ENCODE results near the gene GRK3.
"Not testable (repeated sequence)": the region's sequence is repeated elsewhere in the genome, so short reads cannot be mapped to it uniquely, and the experiment has no call there.

GRK3 gene

GRCh38 chr22:25564320-25564978 is at the start of gene GRK3:
GRK3 (plus strand) TSS chr22:25564675; CDS start chr22:25565041, 366 bp downstream.
- no peaks in the 10 kb centered on the region for H3K36me3 ChIP-seq (ENCODE audit: control insufficient read depth in 2 of 2, insufficient read depth in 2 of 2, low read length in 2 of 2)
- peak within 1 kb of the TSS; percentile 37 to 63 for H3K27ac ChIP-seq (ENCODE audit: low read depth in 2 of 2, low read length in 2 of 2)
- H3K9me3 ChIP-seq (ENCODE audit: control insufficient read depth in 2 of 2, low read length in 2 of 2), result no peaks in the 10 kb centered on the region
- peaks cover 3% of the 10 kb centered on the region in 2 donors for H3K4me1 ChIP-seq (ENCODE audit: control insufficient read depth in 2 of 2, insufficient read depth in 2 of 2, low read length in 2 of 2)
- no peaks in the 10 kb centered on the region for H3K27me3 ChIP-seq (ENCODE audit: control insufficient read depth in 2 of 2, insufficient read depth in 2 of 2, low read length in 2 of 2)
- peak within 1 kb of the TSS; percentile 54 to 56 for H3K9ac ChIP-seq (ENCODE audit: low read depth in 1 of 2, low read length in 2 of 2)
- H3K4me3 ChIP-seq (ENCODE audit: low read length in 2 of 2), result peak within 1 kb of the TSS; percentile 66 to 72

GRCh38 chr22:25518000-25518663 is 46.3 kb upstream of the GRK3 start:
- Histone ChIP-seq H3K27ac (ENCODE audit: low read depth in 2 of 2, low read length in 2 of 2) (no peak overlapping the region), H3K9ac (ENCODE audit: low read depth in 1 of 2, low read length in 2 of 2) (no peak overlapping the region), H3K4me3 (ENCODE audit: low read length in 2 of 2) (no peak overlapping the region), H3K4me1 (ENCODE audit: control insufficient read depth in 2 of 2, insufficient read depth in 2 of 2, low read length in 2 of 2) (no peaks in the 10 kb centered on the region), H3K27me3 (ENCODE audit: control insufficient read depth in 2 of 2, insufficient read depth in 2 of 2, low read length in 2 of 2) (no peaks in the 10 kb centered on the region), H3K9me3 (ENCODE audit: control insufficient read depth in 2 of 2, low read length in 2 of 2) (no peaks in the 10 kb centered on the region), H3K36me3 (ENCODE audit: control insufficient read depth in 2 of 2, insufficient read depth in 2 of 2, low read length in 2 of 2) (no peaks in the 10 kb centered on the region)

- Histone ChIP-seq H3K36me3 (ENCODE audit: control insufficient read depth in 2 of 2, insufficient read depth in 2 of 2, low read length in 2 of 2) (no peaks in the 10 kb centered on the region), H3K9ac (ENCODE audit: low read depth in 1 of 2, low read length in 2 of 2) (no peak overlapping the region), H3K4me1 (ENCODE audit: control insufficient read depth in 2 of 2, insufficient read depth in 2 of 2, low read length in 2 of 2) (no peaks in the 10 kb centered on the region), H3K9me3 (ENCODE audit: control insufficient read depth in 2 of 2, low read length in 2 of 2) (peaks cover 0 to 6% of the 10 kb centered on the region in 2 donors), H3K27me3 (ENCODE audit: control insufficient read depth in 2 of 2, insufficient read depth in 2 of 2, low read length in 2 of 2) (no peaks in the 10 kb centered on the region), H3K27ac (ENCODE audit: low read depth in 2 of 2, low read length in 2 of 2) (no peak overlapping the region), H3K4me3 (ENCODE audit: low read length in 2 of 2) (no peak overlapping the region)
Observed at GRCh38 chr22:25525376-25525775, 39.1 kb upstream of the GRK3 start.

- not testable (repeated sequence) for H3K36me3 ChIP-seq (ENCODE audit: control insufficient read depth in 2 of 2, insufficient read depth in 2 of 2, low read length in 2 of 2); H3K27ac ChIP-seq (ENCODE audit: low read depth in 2 of 2, low read length in 2 of 2); H3K4me3 ChIP-seq (ENCODE audit: low read length in 2 of 2); H3K4me1 ChIP-seq (ENCODE audit: control insufficient read depth in 2 of 2, insufficient read depth in 2 of 2, low read length in 2 of 2); H3K9ac ChIP-seq (ENCODE audit: low read depth in 1 of 2, low read length in 2 of 2); H3K27me3 ChIP-seq (ENCODE audit: control insufficient read depth in 2 of 2, insufficient read depth in 2 of 2, low read length in 2 of 2); H3K9me3 ChIP-seq (ENCODE audit: control insufficient read depth in 2 of 2, low read length in 2 of 2)
Observed at GRCh38 chr22:25525804-25526584, 38.5 kb upstream of the GRK3 start.

GRCh38 chr22:25527016-25527415 is 37.5 kb upstream of the GRK3 start:
- not testable (repeated sequence) for H3K4me1 ChIP-seq (ENCODE audit: control insufficient read depth in 2 of 2, insufficient read depth in 2 of 2, low read length in 2 of 2); H3K27me3 ChIP-seq (ENCODE audit: control insufficient read depth in 2 of 2, insufficient read depth in 2 of 2, low read length in 2 of 2); H3K4me3 ChIP-seq (ENCODE audit: low read length in 2 of 2); H3K27ac ChIP-seq (ENCODE audit: low read depth in 2 of 2, low read length in 2 of 2); H3K9ac ChIP-seq (ENCODE audit: low read depth in 1 of 2, low read length in 2 of 2); H3K36me3 ChIP-seq (ENCODE audit: control insufficient read depth in 2 of 2, insufficient read depth in 2 of 2, low read length in 2 of 2); H3K9me3 ChIP-seq (ENCODE audit: control insufficient read depth in 2 of 2, low read length in 2 of 2)

- not testable (repeated sequence) for H3K4me3 ChIP-seq (ENCODE audit: low read length in 2 of 2); H3K27me3 ChIP-seq (ENCODE audit: control insufficient read depth in 2 of 2, insufficient read depth in 2 of 2, low read length in 2 of 2); H3K4me1 ChIP-seq (ENCODE audit: control insufficient read depth in 2 of 2, insufficient read depth in 2 of 2, low read length in 2 of 2); H3K9ac ChIP-seq (ENCODE audit: low read depth in 1 of 2, low read length in 2 of 2); H3K36me3 ChIP-seq (ENCODE audit: control insufficient read depth in 2 of 2, insufficient read depth in 2 of 2, low read length in 2 of 2); H3K27ac ChIP-seq (ENCODE audit: low read depth in 2 of 2, low read length in 2 of 2); H3K9me3 ChIP-seq (ENCODE audit: control insufficient read depth in 2 of 2, low read length in 2 of 2)
Observed at GRCh38 chr22:25528068-25528467, 36.4 kb upstream of the GRK3 start.

GRCh38 chr22:25529059-25529458 is 35.4 kb upstream of the GRK3 start:
- not testable (repeated sequence) for H3K27me3 ChIP-seq (ENCODE audit: control insufficient read depth in 2 of 2, insufficient read depth in 2 of 2, low read length in 2 of 2); H3K9me3 ChIP-seq (ENCODE audit: control insufficient read depth in 2 of 2, low read length in 2 of 2); H3K4me3 ChIP-seq (ENCODE audit: low read length in 2 of 2); H3K9ac ChIP-seq (ENCODE audit: low read depth in 1 of 2, low read length in 2 of 2); H3K4me1 ChIP-seq (ENCODE audit: control insufficient read depth in 2 of 2, insufficient read depth in 2 of 2, low read length in 2 of 2); H3K36me3 ChIP-seq (ENCODE audit: control insufficient read depth in 2 of 2, insufficient read depth in 2 of 2, low read length in 2 of 2); H3K27ac ChIP-seq (ENCODE audit: low read depth in 2 of 2, low read length in 2 of 2)

- not testable (repeated sequence) for H3K4me3 ChIP-seq (ENCODE audit: low read length in 2 of 2); H3K27ac ChIP-seq (ENCODE audit: low read depth in 2 of 2, low read length in 2 of 2); H3K9ac ChIP-seq (ENCODE audit: low read depth in 1 of 2, low read length in 2 of 2); H3K27me3 ChIP-seq (ENCODE audit: control insufficient read depth in 2 of 2, insufficient read depth in 2 of 2, low read length in 2 of 2); H3K4me1 ChIP-seq (ENCODE audit: control insufficient read depth in 2 of 2, insufficient read depth in 2 of 2, low read length in 2 of 2); H3K9me3 ChIP-seq (ENCODE audit: control insufficient read depth in 2 of 2, low read length in 2 of 2); H3K36me3 ChIP-seq (ENCODE audit: control insufficient read depth in 2 of 2, insufficient read depth in 2 of 2, low read length in 2 of 2)
Observed at GRCh38 chr22:25529541-25530137, 34.8 kb upstream of the GRK3 start.

- H3K27me3 ChIP-seq (ENCODE audit: control insufficient read depth in 2 of 2, insufficient read depth in 2 of 2, low read length in 2 of 2); H3K4me3 ChIP-seq (ENCODE audit: low read length in 2 of 2); H3K4me1 ChIP-seq (ENCODE audit: control insufficient read depth in 2 of 2, insufficient read depth in 2 of 2, low read length in 2 of 2); H3K9me3 ChIP-seq (ENCODE audit: control insufficient read depth in 2 of 2, low read length in 2 of 2); H3K27ac ChIP-seq (ENCODE audit: low read depth in 2 of 2, low read length in 2 of 2); H3K9ac ChIP-seq (ENCODE audit: low read depth in 1 of 2, low read length in 2 of 2); H3K36me3 ChIP-seq (ENCODE audit: control insufficient read depth in 2 of 2, insufficient read depth in 2 of 2, low read length in 2 of 2): not testable (repeated sequence)
Observed at GRCh38 chr22:25531677-25532076, 32.8 kb upstream of the GRK3 start.

GRCh38 chr22:25534724-25535123 is 29.8 kb upstream of the GRK3 start:
- no peaks in the 10 kb centered on the region for H3K36me3 ChIP-seq (ENCODE audit: control insufficient read depth in 2 of 2, insufficient read depth in 2 of 2, low read length in 2 of 2)
- no peak overlapping the region for H3K4me3 ChIP-seq (ENCODE audit: low read length in 2 of 2)
- no peaks in the 10 kb centered on the region for H3K9me3 ChIP-seq (ENCODE audit: control insufficient read depth in 2 of 2, low read length in 2 of 2)
- no peak overlapping the region for H3K27ac ChIP-seq (ENCODE audit: low read depth in 2 of 2, low read length in 2 of 2)
- no peaks in the 10 kb centered on the region for H3K27me3 ChIP-seq (ENCODE audit: control insufficient read depth in 2 of 2, insufficient read depth in 2 of 2, low read length in 2 of 2)
- H3K4me1 ChIP-seq (ENCODE audit: control insufficient read depth in 2 of 2, insufficient read depth in 2 of 2, low read length in 2 of 2), result no peaks in the 10 kb centered on the region
- H3K9ac ChIP-seq (ENCODE audit: low read depth in 1 of 2, low read length in 2 of 2), result no peak overlapping the region

All from mucosa of rectum (tissue), 2 donors.